ENCODE results near the gene ITSN1.
"Not testable (repeated sequence)": the region's sequence is repeated elsewhere in the genome, so short reads cannot be mapped to it uniquely, and the experiment has no call there.

Gene ITSN1

DNA sequence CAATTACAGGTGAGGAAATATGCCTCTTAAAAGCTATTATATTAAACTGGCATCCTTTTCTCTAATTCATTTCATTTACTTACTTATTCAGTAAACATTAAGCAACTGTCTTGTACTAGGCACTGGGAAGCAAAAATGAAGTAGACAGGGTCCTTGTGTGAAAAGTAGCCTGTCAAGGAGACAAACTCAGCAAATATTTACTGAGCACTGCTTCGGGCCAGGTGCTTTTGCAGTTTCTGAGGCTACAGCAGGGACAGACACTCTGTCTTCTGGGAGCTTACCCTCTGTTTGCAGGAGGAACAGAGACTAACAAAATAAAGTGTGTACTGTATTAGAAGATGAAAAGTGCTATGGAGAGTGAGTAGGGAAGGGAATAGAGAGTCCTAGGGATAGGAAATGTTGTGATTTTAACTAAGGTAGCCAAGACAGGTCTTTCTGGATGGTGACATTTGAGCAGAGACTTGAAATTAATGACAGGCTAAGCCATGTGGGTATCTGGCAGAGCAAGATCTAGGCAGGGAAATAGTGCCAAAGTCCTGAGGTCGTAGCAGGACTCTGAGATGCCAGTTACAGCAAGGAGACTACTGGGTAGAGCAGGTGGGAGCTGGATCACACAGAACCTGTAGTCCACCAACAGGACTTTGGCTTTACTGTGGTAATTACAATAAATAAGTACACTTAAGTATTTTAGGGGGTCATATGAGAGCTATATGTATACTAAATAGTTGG lies 133.0 kb downstream of the ITSN1 start:
- FAIRE-seq: no peak

DNA sequence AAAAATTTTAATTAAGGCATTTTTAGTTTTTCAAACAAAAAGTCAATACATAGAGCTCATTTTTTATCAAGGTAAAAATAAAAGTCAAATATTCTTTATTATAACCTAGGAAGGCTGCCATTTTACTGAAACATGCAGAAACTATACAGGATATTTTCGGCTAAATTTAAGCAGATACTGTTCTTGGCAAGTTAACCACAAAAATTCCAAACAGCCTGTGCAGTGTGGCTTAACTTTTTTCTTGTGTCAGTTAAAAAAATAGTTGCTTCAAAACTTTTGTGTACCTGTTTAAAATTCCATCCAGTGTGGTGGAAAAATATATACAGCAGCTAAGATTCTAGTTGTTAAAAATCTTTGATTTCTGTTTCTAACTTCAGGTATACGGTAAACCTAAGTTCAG lies 138.3 kb downstream of the ITSN1 start:
- FAIRE-seq: no peak

DNA sequence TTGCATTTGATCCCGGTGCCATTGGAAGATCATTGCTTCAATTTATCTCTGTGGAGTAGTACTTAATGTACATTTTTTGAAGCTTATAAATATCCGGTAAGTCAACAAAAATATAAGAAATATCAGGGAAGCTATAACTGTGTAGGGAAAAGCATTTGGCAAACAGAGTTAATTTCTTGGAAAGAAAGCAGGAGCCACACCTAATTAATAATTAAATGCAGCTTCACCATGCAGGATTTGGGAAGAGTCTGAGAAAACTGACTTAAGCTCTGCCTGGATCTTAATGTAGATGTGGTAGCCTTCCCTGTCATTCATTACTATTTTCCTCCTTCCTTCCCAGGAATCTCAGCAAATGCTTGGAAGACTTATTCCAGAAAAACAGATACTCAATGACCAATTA lies 138.8 kb downstream of the ITSN1 start:
- FAIRE-seq: no peak

DNA sequence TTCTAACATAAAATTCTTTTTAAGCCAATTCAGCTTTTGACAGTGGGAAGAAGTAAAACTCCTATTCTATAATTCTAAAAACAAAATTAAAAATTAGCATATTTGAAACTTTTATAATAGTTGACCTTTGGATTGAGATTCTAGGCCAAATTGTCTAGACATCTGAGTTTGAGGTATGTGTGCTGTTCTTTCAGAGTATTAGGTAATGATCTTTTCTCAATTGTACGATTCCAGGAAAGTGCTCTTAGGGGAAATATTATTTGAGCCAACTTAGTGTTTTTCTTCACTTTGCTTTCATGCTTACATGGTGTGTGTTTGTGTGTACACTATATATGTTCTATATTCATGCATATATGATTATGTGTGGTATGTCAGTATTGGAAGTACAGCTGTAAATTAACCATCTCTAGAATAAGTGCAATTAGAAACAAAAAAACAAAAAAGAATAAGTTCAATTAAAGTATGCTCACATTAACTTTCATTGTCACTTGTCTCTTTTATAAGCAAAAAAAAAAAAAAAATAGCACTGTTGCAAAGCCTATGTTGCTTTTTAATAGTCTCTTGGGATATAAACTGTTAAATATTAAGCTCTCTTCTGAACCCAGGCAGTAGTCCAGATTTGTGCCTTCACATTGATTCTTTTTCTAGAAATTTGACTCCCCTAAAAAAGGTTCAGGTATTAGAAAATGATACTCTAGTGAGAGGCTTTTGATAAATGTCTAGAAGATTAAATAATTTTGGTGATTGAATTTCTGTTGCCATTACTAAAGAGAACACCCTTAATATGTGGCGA lies 141.1 kb downstream of the ITSN1 start:
- FAIRE-seq: no peak

DNA sequence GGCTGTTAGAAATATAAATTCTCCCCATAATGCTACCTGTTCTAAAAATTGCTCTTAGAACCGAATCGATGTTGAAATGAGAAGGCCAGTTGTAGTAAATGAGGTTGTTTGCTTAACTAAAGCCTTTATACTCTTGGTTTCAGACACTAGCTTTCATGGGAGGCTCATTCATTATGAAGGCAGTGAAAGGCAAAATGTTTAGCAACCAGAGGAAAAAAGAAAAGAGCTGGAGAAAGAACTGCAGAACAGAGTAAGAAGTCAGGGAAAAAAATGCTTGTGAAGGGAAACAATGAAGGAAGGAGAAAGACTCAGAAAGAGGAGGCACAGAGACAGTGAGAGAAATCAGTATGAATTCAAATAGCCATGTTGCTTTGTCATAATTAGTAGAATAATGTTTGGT lies 145.1 kb downstream of the ITSN1 start:
- no peak for FAIRE-seq

DNA sequence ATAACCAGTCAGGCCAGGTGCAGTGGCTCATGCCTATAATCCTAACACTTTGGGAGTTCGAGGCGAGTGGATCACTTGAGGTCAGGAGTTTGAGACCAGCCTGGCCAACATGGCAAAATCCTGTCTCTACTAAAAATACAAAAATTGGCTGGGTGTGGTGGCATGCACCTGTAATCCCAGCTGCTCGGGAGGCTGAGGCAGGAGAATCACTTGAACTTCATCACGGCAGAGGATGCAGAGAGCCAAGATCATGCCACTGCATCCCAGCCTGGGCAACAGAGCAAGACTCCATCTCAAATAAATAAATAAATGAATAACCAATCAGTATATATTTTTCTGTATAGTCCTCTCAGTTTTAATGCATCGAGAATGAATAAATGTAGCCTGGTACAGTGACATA lies 146.1 kb downstream of the ITSN1 start:
- not testable (repeated sequence) for FAIRE-seq

DNA sequence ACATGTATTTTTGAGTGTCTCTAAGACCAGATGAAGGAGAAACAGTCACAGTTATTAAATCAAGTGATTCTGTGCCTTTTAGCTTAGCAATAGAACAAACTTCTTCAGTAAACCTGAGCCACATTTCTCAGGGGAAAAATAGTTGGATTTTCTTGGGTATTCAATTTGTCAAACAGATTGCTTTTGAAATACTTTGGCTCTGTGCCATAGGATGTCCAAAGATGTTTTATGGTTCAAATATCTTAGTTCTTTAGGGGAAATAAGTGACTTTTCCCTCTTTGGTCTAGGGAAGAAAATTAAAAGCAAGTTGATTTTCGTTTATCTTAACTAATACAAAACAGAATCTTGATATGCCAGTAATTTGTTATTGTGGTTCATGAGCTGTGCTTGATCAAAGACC lies 147.4 kb downstream of the ITSN1 start:
- FAIRE-seq: no peak

DNA sequence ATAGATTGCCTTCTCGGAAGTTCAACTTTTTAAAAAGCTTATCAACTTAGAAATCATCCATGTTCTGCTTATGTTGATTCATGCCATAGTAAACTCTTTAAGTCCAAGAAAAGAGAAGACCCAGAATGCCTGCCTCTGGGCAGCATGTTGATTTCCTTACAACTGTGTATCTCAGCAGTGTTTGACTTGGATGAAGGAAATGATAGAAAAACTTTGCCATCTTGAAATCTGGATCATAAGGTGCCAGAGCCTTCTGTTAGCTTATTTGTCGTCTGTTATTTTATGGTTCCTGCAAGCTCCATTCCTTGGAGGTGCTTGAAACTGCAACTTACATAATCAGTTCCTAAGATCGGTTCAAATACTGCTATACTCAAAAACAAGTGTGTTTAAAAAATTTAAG lies 148.8 kb downstream of the ITSN1 start:
- FAIRE-seq: no peak

DNA sequence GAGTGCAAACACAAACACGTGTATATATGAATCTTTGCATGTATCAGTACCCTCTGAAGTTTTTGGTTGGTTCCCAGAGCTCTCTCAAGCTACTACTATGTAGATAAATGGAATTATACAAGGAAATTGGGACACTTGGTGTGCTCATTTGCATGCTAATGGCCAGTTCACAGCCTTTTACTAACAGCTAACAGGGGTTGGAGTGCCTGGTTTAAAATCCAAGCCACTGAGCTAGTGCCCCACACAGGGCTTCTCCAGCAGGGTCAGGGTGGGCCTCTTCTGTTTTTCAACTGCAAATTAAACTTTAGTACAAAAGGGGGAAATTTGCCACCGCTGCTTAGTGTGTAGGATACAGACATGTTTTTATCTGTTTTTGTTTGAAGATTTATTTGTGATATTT lies 152.3 kb downstream of the ITSN1 start:
- FAIRE-seq: no peak

DNA sequence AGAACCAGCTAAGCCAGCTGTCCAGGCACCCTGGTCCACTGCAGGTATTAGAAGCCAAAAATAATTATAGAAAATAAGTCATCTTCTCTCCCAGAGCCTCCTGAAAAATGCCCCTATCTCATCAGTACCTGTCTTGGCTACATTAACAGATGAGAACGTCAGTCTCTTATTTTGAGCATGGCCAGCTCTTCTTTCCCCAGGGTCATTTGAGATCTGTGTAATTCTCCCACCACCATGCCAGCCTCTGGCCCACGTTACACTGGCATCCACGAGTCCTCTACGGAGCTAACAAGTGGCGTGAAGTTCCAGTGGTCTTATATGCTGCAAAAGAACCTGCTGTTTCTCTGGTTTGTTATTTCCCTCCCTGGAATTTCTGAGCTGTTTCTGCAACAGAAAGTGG lies 155.3 kb downstream of the ITSN1 start:
- FAIRE-seq: no peak

DNA sequence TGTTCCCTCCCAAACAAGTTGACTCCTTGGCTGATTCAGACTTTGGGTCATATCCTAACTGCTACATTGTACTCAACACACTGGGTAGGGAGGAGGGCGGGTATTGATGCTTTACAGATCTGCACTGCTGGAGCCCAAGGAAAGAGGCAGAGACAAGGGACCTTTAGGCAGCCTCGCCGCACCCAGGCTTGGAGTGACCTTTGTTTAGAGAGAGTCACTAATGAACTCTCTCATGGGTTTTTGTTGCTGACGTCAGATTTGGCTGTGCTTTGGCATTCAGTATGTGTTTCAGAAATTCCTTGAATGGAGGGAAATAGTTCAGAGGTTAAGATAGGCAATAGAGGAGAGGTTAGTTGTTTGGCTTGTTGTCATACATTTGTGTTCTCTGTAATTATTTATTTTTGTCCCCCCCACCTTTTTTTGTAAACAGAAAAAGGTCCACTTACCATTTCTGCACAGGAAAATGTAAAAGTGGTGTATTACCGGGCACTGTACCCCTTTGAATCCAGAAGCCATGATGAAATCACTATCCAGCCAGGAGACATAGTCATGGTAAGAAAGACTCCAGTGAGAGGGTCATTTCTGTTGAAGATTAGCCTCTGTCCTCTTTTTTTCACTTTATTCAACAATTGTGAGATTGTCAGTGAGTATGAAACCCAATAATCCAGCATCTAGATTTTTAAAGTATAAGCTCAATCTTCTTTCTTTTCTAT lies 157.2 kb downstream of the ITSN1 start:
- FAIRE-seq: no peak

DNA sequence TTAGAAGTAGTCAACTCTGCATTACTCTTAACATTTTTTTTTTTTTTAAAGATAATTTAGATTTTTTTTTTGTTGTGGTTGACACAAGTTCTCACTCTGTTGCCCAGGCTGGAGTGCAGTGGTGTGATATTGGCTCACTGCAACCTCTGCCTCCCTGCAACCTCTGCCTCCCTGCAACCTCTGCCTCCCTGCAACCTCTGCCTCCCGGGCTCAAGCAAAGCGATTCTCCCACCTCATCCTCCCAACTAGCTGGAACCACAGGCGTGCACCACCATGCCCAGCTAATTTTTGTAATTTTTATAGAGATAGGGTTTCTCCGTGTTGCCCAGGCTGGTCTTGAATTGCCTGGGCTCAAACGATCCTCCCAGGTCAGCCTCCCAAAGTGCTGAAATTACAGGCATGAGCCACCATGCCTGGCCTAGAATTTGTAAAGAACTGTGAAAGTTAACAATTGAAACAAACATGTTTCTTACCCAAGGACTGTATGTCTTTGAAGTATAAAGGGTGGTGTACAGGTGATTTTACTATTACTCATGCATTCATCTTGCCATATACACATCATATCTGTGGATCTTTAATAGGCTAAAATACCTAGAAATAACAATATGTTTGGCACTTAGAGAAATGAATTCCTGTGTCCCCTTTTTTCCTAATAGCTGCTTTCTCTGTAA lies 158.6 kb downstream of the ITSN1 start:
- no peak for FAIRE-seq

DNA sequence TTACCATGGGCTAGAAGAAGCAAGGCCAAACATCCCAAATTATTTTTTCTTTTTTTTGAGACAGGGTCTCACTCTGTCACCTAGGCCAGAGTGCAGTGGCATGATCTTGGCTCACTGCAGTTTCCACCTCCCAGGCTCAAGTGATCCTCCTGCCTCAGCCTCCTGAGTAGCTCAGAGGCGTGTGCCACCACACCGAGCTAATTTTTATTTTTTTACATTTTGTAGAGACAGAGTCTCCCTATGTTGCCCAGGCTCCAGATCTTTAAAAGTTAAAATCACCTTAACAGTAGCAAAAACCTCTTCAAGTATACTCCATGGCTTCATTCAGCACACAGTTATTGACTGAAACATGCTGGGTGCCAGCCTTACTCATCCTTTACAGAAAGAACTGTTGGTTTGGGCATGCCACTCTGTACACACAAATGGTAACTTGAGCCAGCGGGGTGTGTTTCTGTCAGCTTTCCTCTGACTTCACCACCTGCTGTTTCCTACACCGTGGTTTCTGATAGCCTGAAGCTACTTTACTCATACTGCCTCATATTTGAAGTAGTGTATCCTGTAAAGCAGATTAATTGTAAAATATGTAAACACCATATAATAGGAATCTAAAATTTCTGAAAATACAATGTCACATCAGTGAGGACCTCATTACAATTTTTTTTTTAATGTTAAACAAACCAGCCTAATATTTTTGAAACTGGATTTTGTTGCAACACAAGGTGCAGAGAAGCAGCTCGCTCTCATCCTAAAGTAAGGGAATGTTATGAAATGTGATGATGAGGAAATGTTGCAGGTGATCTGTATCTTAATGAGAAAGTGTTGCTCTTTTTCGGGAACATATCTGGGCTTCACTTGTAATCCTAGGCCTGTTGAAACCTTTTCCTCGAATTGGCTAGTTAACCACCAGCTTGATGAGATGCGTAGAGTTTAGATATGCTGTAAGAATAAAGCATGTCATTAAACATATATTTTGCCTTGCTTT lies 159.4 kb downstream of the ITSN1 start:
- peak; percentile 92 for FAIRE-seq

DNA sequence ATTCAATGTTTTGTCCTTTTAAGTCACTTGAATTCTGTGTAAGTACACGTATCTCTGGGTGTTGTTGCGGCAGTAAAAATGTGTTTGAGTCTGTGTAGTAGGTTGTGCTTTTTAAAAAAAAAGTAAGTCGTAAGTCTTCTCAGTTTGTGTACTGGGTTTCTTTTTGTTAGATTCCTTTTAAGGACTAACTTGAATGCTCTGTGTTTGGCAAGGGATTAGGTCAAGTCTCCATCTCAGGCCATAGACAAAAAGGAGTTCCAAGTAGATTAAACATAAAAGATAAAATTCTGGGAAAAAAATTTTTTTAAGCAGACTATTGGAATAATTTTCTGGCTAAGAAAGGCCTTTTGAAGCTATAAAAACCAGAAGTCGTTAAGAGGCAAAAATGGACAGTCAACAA lies 160.2 kb downstream of the ITSN1 start:
- no peak for FAIRE-seq

DNA sequence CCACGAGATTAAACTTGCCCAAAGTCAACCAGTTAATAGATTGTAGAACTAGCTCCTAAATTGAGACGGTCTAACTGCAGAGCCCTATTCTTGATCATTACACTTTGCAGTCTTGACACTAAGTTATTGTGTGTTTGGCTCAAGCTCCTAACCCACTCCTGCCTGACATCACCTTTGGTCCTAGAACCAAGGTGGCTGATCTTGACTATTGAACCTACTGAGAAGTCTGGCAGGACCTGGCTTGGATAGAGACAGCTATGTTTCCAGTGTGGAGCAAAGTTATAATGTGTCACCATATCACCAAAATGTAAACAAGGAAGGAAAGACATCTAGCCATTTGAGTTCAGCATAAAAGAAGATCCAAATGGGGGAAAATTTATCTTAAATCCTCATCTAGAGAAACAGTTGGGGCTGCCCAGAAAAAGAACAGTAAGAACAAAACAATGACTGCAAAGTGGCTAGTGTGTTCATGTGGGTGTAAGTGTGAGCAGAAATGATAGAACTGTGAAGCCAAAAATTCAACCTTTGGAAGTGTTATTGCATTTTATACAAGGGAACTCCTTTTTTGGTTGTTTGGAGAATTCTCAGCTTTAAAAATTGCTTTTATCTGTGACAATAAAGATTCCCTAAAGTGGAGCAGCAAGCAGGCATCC lies 166.5 kb downstream of the ITSN1 start:
- FAIRE-seq: no peak

DNA sequence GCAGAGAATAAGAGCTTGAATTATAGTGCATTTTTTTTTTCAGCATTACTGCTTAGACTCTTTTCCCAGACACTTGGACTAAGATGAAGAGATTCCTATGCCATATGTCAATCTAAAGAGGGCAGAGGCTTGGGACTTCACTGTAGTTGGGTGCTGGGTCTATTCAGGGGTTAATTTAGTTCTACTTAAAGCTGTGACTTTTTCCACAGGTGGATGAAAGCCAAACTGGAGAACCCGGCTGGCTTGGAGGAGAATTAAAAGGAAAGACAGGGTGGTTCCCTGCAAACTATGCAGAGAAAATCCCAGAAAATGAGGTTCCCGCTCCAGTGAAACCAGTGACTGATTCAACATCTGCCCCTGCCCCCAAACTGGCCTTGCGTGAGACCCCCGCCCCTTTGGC lies 168.5 kb downstream of the ITSN1 start:
- FAIRE-seq: no peak

DNA sequence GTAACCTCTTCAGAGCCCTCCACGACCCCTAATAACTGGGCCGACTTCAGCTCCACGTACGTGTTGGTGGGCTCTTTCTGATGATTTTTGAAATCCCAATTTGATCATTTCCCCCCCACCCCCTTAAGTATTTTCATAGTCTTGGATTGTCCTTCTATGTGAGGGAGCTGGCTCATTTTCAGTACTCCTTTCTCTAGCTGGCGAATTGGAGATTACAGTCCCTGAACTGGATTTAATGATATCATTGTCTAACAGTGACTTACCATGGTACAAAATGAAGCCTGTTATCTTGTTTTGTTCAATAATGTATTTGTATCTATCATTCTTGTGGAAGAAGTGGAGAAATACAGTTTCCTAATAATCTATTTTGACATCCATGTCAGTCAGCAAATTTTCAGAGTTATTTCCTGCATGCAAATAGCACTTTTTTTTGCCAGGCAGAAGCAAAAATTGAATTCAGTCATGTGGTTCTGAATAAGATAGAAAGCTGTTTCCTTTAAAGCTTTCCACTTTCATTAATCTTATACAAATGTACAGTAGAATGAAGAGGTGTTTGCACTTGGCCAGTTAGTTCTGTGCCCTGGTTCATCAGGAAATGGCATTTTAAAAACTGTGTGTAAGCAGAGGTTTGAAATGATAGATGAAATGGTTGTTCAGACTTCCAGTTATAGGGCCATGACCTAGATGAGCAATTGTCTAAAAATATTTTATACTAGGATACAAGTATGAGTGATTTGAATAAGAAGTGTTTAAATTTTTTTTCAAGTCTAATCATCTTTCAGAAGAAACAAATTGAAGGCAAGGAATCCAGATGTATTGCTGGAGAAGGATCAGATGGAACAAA lies 169.1 kb downstream of the ITSN1 start:
- FAIRE-seq: peak; percentile 85

DNA sequence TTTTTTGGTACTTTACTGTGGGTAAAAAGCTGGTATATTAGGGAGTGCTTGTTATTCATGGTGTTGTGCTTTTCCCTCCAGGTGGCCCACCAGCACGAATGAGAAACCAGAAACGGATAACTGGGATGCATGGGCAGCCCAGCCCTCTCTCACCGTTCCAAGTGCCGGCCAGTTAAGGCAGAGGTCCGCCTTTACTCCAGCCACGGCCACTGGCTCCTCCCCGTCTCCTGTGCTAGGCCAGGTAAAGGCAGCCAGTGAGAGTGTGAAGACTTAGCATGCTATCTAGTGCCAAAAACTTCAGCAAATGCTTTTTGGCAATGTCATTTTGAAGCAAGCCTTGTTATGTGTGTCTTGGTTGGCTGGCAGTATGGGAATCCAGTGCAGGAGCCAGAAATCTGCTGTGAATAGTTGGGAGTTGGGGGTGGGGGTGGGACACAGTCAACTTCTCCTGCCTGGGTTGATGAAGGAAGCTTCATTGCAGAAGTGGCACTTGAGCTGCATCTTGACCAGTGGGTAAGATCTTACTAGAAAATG lies 171.6 kb downstream of the ITSN1 start:
- FAIRE-seq: no peak

DNA sequence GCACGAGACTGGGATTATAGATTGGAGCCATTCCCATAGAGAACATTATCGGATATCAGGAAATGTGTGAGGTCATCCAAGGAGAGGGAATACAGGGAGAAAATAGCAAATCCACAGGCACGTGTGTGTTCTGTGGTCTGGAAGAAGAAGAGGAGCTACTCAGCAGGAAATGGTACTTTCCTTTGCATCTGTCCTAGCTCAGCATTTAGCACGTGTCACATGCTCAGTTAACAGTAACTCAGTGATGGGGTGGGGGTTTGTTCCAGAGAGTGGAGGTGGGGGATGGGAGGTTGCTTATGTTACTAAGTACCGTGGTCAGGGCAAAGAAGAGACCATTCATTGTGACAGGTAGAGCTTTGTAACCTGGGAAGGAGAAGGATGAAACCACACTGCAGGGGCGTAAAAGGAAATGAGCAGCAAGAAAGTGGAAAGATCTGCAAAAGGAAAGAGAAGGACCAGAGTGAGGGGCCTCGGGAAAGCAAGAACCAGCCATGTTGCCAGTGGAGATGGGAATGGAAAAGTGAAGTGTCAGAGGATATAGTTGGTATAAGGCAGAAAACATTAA lies 172.9 kb downstream of the ITSN1 start:
- no peak for FAIRE-seq

DNA sequence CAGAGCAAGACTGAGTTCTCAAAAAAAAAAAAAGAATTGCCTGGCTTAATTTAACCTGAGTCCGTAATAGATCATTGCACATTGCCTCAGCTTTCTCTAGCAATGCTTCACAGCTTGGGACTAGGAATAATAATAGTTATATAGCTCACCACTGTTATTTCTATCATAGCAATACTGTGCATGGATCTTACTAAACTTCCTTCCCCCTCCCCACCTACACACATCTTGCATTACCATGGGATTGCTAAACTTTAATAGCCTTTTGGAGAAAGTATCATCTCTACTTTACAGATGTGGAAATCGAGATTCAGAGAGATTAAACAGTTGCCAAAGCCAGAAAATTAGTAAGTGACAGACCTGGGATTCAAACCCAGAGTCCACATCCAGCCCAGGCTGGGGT lies 173.9 kb downstream of the ITSN1 start:
- FAIRE-seq: no peak

All from islet of Langerhans (tissue), 1 donor.